HCT116 (cell line): ENCODE results near the gene CDH7. TPM values are rescaled to one million over a fixed set of nuclear protein-coding genes. Genes with fewer than 3 reads are reported as not detected.

ENCODE experiments used
- ATAC-seq: fragments of 200-7000 bp; cut with Tn5 transposase; 2 replicates; pipeline ENCODE4 v1.9.1; 2020; ENCODE audit warnings: mild to moderate bottlenecking, moderate library complexity
- BruUV-seq: library from RNA; stranded (reverse); fragments of 400-500 nt; replicated peaks from 2 replicates; lab custom pipeline; 2021; lab: Mats Ljungman, UMichigan
- CTCF ChIA-PET: fragments of 300-600 bp; sonication (Branson Sonifier 250); formaldehyde crosslinking; loops from one replicate; lab custom pipeline; 2021; ENCODE audit warnings: antibody characterized with exemption; lab: Charles Lee
- POLR2A ChIA-PET: fragments of 300-600, 350-600 bp; sonication (Branson Sonifier 250); formaldehyde crosslinking; loops from one replicate; lab custom pipeline; 2021; ENCODE audit warnings: antibody characterized with exemption; lab: Charles Lee
- RAD21 ChIA-PET, 2 experiments: fragments of 300-600 bp; sonication (Branson Sonifier 250); formaldehyde crosslinking; loops; one replicate each; lab custom pipeline; 2023; ENCODE audit warnings: low total read pairs in 2 of 2; ENCODE audit not compliant: uncharacterized antibody in 2 of 2, unreplicated experiment in 2 of 2, low non-redundant PET in 1 of 2; lab: Charles Lee
- DNase-seq: peaks from one replicate; pipeline ENCODE4 v3.0.0-alpha.2; 2010; ENCODE audit warnings: low read depth, low spot score
- H2AFZ ChIP-seq: fragments of 200-600 bp; shearing (Covaris generic), sonication (generic); 2 replicates; pipeline ENCODE4 v1.6.1; 2017; ENCODE audit warnings: low read depth, mixed run types, mixed read lengths, antibody characterized with exemption, low read length; ENCODE audit not compliant: poor library complexity, severe bottlenecking
- H3K27ac ChIP-seq: 2 replicates; pipeline ENCODE4 v1.5.1; 2012; ENCODE audit warnings: low read depth, low read length
- H3K27me3 ChIP-seq: fragments of 200-600 bp; sonication (generic); 2 replicates; pipeline ENCODE4 v1.6.1; 2016; ENCODE audit warnings: mixed run types, low read length, mixed read lengths; ENCODE audit not compliant: insufficient read depth
- H3K36me3 ChIP-seq, 2 experiments: fragments of 200-500 bp in 1 of 2; fragments of 200-600 bp in 1 of 2; sonication (Bioruptor generic) in 1 of 2; sonication (generic) in 1 of 2; 2 replicates each; pipeline versions ENCODE4 v1.5.1 to v1.6.1; 2014 to 2016; ENCODE audit warnings: low read length in 2 of 2, inconsistent platforms in 1 of 2, mixed read lengths in 1 of 2, mixed run types in 1 of 2; ENCODE audit not compliant: insufficient read depth in 2 of 2, control insufficient read depth in 1 of 2
- H3K4me1 ChIP-seq, 2 experiments: fragments of 200-600 bp in 1 of 2; sonication (generic) in 1 of 2; 2 replicates each; pipeline versions ENCODE4 v1.5.1 to v1.6.1; 2012 to 2017; ENCODE audit warnings: low read length in 2 of 2, inconsistent platforms in 1 of 2, mild to moderate bottlenecking in 1 of 2, mixed read lengths in 1 of 2, mixed run types in 1 of 2, moderate library complexity in 1 of 2; ENCODE audit not compliant: insufficient read depth in 2 of 2, control insufficient read depth in 1 of 2
- H3K4me2 ChIP-seq: fragments of 200-600 bp; sonication (generic); 2 replicates; pipeline ENCODE4 v1.6.1; 2017; ENCODE audit warnings: mixed run types, low read length, mixed read lengths
- H3K4me3 ChIP-seq, 2 experiments: fragments of 200-600 bp in 1 of 2; sonication (generic) in 1 of 2; replicated peaks in 1 of 2; 2 replicates each; pipeline ENCODE4 v1.5.1; 2011 to 2016; ENCODE audit warnings: low read length in 2 of 2, control low read depth in 1 of 2, low read depth in 1 of 2, mild to moderate bottlenecking in 1 of 2, mixed read lengths in 1 of 2, mixed run types in 1 of 2
- H3K79me2 ChIP-seq: fragments of 200-600 bp; sonication (generic); 2 replicates; pipeline ENCODE4 v1.6.1; 2017; ENCODE audit warnings: mild to moderate bottlenecking, mixed run types, low read length, moderate library complexity, mixed read lengths; ENCODE audit not compliant: insufficient read depth
- H3K9ac ChIP-seq: fragments of 200-600 bp; sonication (generic); 2 replicates; pipeline ENCODE4 v1.6.1; 2016; ENCODE audit warnings: low read length, mixed read lengths
- H3K9me2 ChIP-seq: fragments of 200-600 bp; sonication (generic), shearing (Covaris generic); 2 replicates; pipeline ENCODE4 v1.6.1; 2017; ENCODE audit warnings: mixed run types, mild to moderate bottlenecking, moderate library complexity; ENCODE audit not compliant: insufficient read depth
- H3K9me3 ChIP-seq, 2 experiments: fragments of 200-500 bp in 1 of 2; fragments of 200-600 bp in 1 of 2; sonication (Bioruptor generic) in 1 of 2; sonication (generic) in 1 of 2; 2 replicates each; pipeline ENCODE4 v1.6.1; 2014 to 2017; ENCODE audit warnings: low read length in 2 of 2, mixed read lengths in 2 of 2, inconsistent platforms in 1 of 2, low read depth in 1 of 2, mild to moderate bottlenecking in 1 of 2, mixed run types in 1 of 2, moderate library complexity in 1 of 2; ENCODE audit not compliant: control insufficient read depth in 1 of 2, insufficient read depth in 1 of 2
- H4K20me1 ChIP-seq: fragments of 200-600 bp; sonication (generic), shearing (Covaris generic); 2 replicates; pipeline ENCODE4 v1.6.1; 2017; ENCODE audit warnings: mixed run types, mild to moderate bottlenecking, moderate library complexity; ENCODE audit not compliant: insufficient read depth
- CBX3 ChIP-seq: IDR thresholded peaks from 2 replicates; pipeline ENCODE4 v1.6.1; 2012; ENCODE audit warnings: low read depth
- CEBPB ChIP-seq: IDR thresholded peaks from 2 replicates; pipeline ENCODE4 v1.6.1; 2012; ENCODE audit warnings: low read depth
- EGR1 ChIP-seq: IDR thresholded peaks from 2 replicates; pipeline ENCODE4 v1.6.1; 2012; ENCODE audit warnings: low read depth
- EZH2 ChIP-seq: fragments of 200-600 bp; sonication (generic); IDR thresholded peaks from 2 replicates; pipeline ENCODE4 v1.6.1; 2017; ENCODE audit warnings: antibody characterized with exemption, mixed run types
- EZH2phosphoT487 ChIP-seq: fragments of 200-600 bp; IDR thresholded peaks from 2 replicates; pipeline ENCODE4 v1.6.1; 2018; ENCODE audit warnings: antibody characterized with exemption, borderline replicate concordance
- FOSL1 ChIP-seq: IDR thresholded peaks from 2 replicates; pipeline ENCODE4 v1.6.1; 2012; ENCODE audit warnings: low read depth
- JUND ChIP-seq: IDR thresholded peaks from 2 replicates; pipeline ENCODE4 v1.6.1; 2012
- POLR2AphosphoS5 ChIP-seq: IDR thresholded peaks from 2 replicates; pipeline ENCODE4 v1.6.1; 2011; ENCODE audit warnings: mild to moderate bottlenecking, low read depth, low read length, moderate library complexity
- SP1 ChIP-seq: IDR thresholded peaks from 2 replicates; pipeline ENCODE4 v1.6.1; 2012; ENCODE audit warnings: low read depth
- SRF ChIP-seq: IDR thresholded peaks from 2 replicates; pipeline ENCODE4 v1.6.1; 2012; ENCODE audit warnings: low read depth
- TCF7L2 ChIP-seq: IDR thresholded peaks from 2 replicates; pipeline ENCODE4 v1.7.0; 2011; ENCODE audit warnings: borderline replicate concordance, inconsistent platforms; ENCODE audit not compliant: insufficient read depth, insufficient read length; ENCODE audit errors: extremely low read depth
- ZNF274 ChIP-seq: fragments of 200-500 bp; sonication (Bioruptor generic); IDR thresholded peaks from 2 replicates; pipeline ENCODE4 v1.6.1; 2014; ENCODE audit warnings: mild to moderate bottlenecking, low read depth, low read length, inconsistent platforms
- intact Hi-C: fragments of 100-400 bp; cut with micrococcal nuclease; formaldehyde crosslinking; loops from 2 replicates; pipeline ENCODE4 v1.10.0; 2022
- total RNA-seq: library from RNA; stranded (reverse); gene quantifications from one replicate; pipeline ENCODE4 v1.2.1, GENCODE V29; 2021; ENCODE audit not compliant: unreplicated experiment
- TF ChIP-seq, protein P1 (sequence below): IDR thresholded peaks from 2 replicates; pipeline ENCODE4 v1.6.1; 2012
- TF ChIP-seq, protein P2 (sequence below): IDR thresholded peaks from 2 replicates; pipeline ENCODE4 v1.6.1; 2012; ENCODE audit warnings: low read depth
- TF ChIP-seq, protein P3 (sequence below), 3 experiments: fragments of 200-600 bp in 1 of 3; sonication (generic) in 1 of 3; IDR thresholded peaks in 2 of 3; conservative IDR thresholded peaks in 1 of 3; 2 replicates each; pipeline ENCODE4 v1.5.1; 2012 to 2017; ENCODE audit warnings: low read depth in 2 of 3, low read length in 2 of 3, antibody characterized with exemption in 1 of 3, borderline replicate concordance in 1 of 3, control low read depth in 1 of 3, mild to moderate bottlenecking in 1 of 3, mixed read lengths in 1 of 3, mixed run types in 1 of 3, moderate library complexity in 1 of 3; ENCODE audit not compliant: insufficient read depth in 1 of 3
- TF ChIP-seq, protein P4 (sequence below): IDR thresholded peaks from 2 replicates; pipeline ENCODE4 v1.6.1; 2011; ENCODE audit warnings: mild to moderate bottlenecking, low read length, moderate library complexity; ENCODE audit not compliant: insufficient replicate concordance; ENCODE audit errors: extremely low read depth

Gene CDH7
- total RNA-seq, 1 experiment from 2014 or later: not detected

DNA sequence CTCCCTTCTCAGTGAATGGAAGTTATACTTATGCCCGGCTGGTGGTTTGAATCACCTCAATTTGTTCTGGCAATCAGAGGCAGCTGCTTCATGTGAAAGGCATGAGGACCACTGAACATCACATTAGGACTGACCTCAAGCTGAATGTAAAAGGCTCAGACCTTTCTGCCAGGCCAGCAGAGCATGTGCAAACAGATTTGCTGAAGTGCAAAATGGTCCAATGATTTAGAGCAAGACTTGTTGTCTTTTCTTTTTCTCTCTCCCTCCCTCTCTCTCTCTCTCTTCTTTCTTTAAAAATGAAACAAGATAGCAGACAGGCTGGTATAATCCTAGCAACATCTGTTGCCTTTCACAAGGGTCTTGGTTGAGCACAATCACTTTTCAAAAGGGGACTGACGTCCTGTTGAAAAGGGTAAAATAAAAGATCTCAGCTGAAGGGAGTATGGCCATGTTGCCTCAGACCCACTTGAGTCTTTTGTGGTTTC is 13.3 kb upstream of the CDH7 start:
- Histone ChIP-seq H3K9me3 (peaks cover 10% of the 10 kb centered on the region in 2 experiments; a peak in 2 of 4 replicates), H3K27me3 (no peaks in the 10 kb centered on the region), H3K27ac (no peak overlapping the region), H2AFZ (no peak overlapping the region), H3K36me3 (no peaks in the 10 kb centered on the region), H3K4me2 (no peak overlapping the region), H3K79me2 (no peaks in the 10 kb centered on the region), H3K9ac (no peak overlapping the region), H4K20me1 (no peaks in the 10 kb centered on the region), H3K4me1 (no peaks in the 10 kb centered on the region), H3K9me2 (no peaks in the 10 kb centered on the region), H3K4me3 (no peak overlapping the region)
- intact Hi-C loops: no loop called here
- DNase-seq: no peak
- ATAC-seq: no peak
- CTCF ChIA-PET: no interaction called here
- no TSS peak for BruUV-seq
- RAD21 ChIA-PET: no interaction called here
- POLR2A ChIA-PET: no interaction called here
- TF ChIP-seq SP1 (no peak), ZNF274 (no peak), CEBPB (no peak), JUND (no peak), FOSL1 (no peak), SRF (no peak), EZH2phosphoT487 (no peak), POLR2AphosphoS5 (no peak), TCF7L2 (no peak), CBX3 (no peak), EZH2 (no peak), EGR1 (no peak)
- TF ChIP-seq, protein P1, sequence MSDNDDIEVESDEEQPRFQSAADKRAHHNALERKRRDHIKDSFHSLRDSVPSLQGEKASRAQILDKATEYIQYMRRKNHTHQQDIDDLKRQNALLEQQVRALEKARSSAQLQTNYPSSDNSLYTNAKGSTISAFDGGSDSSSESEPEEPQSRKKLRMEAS: no peak
- TF ChIP-seq, protein P2, sequence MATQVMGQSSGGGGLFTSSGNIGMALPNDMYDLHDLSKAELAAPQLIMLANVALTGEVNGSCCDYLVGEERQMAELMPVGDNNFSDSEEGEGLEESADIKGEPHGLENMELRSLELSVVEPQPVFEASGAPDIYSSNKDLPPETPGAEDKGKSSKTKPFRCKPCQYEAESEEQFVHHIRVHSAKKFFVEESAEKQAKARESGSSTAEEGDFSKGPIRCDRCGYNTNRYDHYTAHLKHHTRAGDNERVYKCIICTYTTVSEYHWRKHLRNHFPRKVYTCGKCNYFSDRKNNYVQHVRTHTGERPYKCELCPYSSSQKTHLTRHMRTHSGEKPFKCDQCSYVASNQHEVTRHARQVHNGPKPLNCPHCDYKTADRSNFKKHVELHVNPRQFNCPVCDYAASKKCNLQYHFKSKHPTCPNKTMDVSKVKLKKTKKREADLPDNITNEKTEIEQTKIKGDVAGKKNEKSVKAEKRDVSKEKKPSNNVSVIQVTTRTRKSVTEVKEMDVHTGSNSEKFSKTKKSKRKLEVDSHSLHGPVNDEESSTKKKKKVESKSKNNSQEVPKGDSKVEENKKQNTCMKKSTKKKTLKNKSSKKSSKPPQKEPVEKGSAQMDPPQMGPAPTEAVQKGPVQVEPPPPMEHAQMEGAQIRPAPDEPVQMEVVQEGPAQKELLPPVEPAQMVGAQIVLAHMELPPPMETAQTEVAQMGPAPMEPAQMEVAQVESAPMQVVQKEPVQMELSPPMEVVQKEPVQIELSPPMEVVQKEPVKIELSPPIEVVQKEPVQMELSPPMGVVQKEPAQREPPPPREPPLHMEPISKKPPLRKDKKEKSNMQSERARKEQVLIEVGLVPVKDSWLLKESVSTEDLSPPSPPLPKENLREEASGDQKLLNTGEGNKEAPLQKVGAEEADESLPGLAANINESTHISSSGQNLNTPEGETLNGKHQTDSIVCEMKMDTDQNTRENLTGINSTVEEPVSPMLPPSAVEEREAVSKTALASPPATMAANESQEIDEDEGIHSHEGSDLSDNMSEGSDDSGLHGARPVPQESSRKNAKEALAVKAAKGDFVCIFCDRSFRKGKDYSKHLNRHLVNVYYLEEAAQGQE: no peak
- TF ChIP-seq, protein P3, sequence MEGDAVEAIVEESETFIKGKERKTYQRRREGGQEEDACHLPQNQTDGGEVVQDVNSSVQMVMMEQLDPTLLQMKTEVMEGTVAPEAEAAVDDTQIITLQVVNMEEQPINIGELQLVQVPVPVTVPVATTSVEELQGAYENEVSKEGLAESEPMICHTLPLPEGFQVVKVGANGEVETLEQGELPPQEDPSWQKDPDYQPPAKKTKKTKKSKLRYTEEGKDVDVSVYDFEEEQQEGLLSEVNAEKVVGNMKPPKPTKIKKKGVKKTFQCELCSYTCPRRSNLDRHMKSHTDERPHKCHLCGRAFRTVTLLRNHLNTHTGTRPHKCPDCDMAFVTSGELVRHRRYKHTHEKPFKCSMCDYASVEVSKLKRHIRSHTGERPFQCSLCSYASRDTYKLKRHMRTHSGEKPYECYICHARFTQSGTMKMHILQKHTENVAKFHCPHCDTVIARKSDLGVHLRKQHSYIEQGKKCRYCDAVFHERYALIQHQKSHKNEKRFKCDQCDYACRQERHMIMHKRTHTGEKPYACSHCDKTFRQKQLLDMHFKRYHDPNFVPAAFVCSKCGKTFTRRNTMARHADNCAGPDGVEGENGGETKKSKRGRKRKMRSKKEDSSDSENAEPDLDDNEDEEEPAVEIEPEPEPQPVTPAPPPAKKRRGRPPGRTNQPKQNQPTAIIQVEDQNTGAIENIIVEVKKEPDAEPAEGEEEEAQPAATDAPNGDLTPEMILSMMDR (IDR thresholded peaks at IDR 0.05 in 2 of 3, conservative IDR thresholded peaks at IDR 0.05 in 1 of 3; ENCODE audit: borderline replicate concordance in 1 of 3, insufficient read depth in 1 of 3, low read depth in 2 of 3, low read length in 2 of 3): no peak
- TF ChIP-seq, protein P4, sequence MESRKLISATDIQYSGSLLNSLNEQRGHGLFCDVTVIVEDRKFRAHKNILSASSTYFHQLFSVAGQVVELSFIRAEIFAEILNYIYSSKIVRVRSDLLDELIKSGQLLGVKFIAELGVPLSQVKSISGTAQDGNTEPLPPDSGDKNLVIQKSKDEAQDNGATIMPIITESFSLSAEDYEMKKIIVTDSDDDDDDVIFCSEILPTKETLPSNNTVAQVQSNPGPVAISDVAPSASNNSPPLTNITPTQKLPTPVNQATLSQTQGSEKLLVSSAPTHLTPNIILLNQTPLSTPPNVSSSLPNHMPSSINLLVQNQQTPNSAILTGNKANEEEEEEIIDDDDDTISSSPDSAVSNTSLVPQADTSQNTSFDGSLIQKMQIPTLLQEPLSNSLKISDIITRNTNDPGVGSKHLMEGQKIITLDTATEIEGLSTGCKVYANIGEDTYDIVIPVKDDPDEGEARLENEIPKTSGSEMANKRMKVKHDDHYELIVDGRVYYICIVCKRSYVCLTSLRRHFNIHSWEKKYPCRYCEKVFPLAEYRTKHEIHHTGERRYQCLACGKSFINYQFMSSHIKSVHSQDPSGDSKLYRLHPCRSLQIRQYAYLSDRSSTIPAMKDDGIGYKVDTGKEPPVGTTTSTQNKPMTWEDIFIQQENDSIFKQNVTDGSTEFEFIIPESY: no peak
